ENCODE data around the gene FUCA2.
A peak's percentile ranks its signal among the peaks of the same experiment; 100 is the strongest.

Gene FUCA2

DNA sequence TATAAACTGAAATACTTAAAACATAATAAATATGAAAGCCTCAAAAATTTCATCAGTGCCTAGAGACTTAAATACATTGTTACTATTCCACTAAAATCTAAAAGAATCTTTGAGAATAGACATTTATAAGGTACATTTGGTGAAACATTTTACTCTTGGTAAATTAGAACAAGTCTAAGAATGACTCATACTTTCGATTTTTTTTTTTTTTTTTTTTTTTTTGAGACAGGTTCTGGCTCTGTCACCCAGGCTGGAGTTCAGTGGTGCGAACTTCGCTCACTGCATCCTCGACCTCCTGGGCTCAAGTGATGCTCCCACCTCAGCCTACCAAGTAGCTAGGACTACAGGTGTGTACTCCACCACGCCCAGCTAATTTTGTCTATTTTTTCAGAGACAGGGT, 6.4 kb downstream of the FUCA2 start:
- no peak overlapping the region for H3K4me3 ChIP-seq (ENCODE audit: low read depth, low read length)
- TF ChIP-seq, protein P1, sequence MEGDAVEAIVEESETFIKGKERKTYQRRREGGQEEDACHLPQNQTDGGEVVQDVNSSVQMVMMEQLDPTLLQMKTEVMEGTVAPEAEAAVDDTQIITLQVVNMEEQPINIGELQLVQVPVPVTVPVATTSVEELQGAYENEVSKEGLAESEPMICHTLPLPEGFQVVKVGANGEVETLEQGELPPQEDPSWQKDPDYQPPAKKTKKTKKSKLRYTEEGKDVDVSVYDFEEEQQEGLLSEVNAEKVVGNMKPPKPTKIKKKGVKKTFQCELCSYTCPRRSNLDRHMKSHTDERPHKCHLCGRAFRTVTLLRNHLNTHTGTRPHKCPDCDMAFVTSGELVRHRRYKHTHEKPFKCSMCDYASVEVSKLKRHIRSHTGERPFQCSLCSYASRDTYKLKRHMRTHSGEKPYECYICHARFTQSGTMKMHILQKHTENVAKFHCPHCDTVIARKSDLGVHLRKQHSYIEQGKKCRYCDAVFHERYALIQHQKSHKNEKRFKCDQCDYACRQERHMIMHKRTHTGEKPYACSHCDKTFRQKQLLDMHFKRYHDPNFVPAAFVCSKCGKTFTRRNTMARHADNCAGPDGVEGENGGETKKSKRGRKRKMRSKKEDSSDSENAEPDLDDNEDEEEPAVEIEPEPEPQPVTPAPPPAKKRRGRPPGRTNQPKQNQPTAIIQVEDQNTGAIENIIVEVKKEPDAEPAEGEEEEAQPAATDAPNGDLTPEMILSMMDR (conservative IDR thresholded peaks at IDR 0.05; ENCODE audit: low read depth, low read length): no peak
- DNase-seq (ENCODE audit: low read depth): no peak

DNA sequence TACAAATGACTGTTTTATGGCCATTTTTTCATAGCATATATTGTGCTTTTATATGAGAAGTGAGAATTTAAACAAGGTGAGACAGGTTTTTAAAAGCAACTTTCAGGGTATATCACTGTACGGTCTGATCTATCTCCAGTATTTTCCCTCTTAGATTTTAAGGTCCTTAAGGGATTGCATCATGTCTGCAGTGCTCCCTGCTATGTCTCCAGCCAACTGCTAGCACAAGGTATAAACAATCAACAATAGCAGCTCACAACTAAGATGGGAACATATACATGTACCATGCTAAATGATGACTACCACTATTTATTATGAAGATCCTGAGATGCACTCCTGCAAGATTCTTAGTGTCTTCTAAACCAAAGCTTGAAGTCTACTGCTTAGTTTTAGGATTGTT, 7.2 kb downstream of the FUCA2 start:
- TF ChIP-seq, protein P1 (conservative IDR thresholded peaks at IDR 0.05; ENCODE audit: low read depth, low read length): no peak
- H3K4me3 ChIP-seq (ENCODE audit: low read depth, low read length): no peak overlapping the region
- peak; percentile 45 for DNase-seq (ENCODE audit: low read depth)

DNA sequence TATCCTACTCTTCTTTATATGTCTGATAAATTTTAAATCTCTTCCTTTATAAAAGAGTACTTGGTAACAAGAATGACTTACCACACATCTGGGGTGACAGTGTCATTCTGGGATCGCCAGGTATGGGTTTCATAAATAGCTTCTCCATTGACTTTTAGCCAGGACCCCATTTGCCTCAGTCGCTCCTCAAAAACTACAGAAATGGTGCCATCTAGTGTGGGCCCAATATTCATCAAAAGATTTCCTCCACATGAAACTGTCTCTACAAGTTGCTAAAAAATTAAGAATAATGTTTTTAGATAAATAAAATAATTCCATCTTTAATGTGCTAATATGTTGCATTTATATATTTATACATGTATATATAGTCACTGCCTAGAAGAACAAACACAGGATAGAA, 9.7 kb downstream of the FUCA2 start:
- TF ChIP-seq, protein P1 (conservative IDR thresholded peaks at IDR 0.05; ENCODE audit: low read depth, low read length): peak; percentile 35
- no peak for DNase-seq (ENCODE audit: low read depth)
- no peak overlapping the region for H3K4me3 ChIP-seq (ENCODE audit: low read depth, low read length)

DNA sequence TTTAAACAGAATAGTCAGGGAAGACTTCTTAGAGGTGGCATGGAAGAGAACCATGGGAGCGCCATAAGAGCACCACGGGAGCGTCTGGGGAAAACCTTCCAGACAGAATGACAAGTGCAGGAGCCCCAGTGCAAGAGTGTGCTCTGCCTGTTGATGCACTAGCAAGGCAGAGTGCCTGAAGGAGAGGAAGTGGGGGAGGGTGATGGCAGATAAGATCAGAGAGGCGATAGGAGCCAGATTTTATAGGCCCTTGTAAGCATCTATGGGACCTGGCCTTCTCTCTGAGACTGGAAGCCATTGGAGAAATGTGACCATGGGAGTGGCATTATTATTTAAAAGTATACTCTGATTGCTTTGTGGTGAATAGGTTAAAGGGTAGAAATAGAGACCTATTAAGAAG, 13.1 kb downstream of the FUCA2 start:
- H3K4me3 ChIP-seq (ENCODE audit: low read depth, low read length): no peak overlapping the region
- TF ChIP-seq, protein P1 (conservative IDR thresholded peaks at IDR 0.05; ENCODE audit: low read depth, low read length): no peak
- no peak for DNase-seq (ENCODE audit: low read depth)

DNA sequence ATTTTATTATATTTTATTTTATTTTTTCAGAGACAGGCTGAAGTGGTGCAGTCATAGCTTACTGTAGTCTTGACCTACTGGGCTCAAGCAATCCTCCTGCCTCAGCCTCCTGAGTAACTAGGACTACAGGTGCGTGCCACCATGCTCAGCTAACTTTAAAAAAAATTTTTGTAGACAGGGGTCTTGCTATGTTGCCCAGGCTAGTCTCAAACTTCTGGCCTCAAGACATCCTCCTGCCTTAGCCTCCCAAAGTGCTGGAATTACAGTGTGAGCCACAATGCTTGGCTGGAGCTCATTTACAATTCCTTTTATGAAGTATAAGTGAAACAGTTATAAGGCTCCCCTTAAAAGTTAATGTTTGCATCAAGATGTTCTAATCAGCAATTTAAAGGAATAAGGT, 14.5 kb downstream of the FUCA2 start:
- H3K4me3 ChIP-seq (ENCODE audit: low read depth, low read length): no peak overlapping the region
- TF ChIP-seq, protein P1 (conservative IDR thresholded peaks at IDR 0.05; ENCODE audit: low read depth, low read length): no peak
- DNase-seq (ENCODE audit: low read depth): no peak

DNA sequence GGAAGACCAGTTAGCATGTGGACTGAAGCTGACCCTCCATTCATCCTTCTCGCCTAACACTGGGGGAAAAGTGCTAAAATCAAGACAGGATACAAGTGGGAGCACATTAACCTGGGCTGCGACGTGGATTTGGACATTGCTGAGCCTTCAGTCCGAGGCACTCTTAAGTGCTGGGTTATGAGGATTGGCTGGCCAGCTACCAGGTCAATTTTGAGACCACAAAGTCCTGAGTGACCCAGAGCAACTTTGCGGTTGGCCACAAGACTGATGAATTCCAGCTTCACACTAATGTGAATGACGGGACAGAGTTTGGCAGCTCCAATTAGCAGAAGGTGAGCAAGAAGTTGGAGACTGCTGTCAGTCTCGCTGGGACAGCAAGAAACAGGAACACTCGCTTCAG, 20.7 kb downstream of the FUCA2 start:
- DNase-seq (ENCODE audit: low read depth): no peak
- TF ChIP-seq, protein P1 (conservative IDR thresholded peaks at IDR 0.05; ENCODE audit: low read depth, low read length): no peak
- H3K4me3 ChIP-seq (ENCODE audit: low read depth, low read length): no peak overlapping the region

DNA sequence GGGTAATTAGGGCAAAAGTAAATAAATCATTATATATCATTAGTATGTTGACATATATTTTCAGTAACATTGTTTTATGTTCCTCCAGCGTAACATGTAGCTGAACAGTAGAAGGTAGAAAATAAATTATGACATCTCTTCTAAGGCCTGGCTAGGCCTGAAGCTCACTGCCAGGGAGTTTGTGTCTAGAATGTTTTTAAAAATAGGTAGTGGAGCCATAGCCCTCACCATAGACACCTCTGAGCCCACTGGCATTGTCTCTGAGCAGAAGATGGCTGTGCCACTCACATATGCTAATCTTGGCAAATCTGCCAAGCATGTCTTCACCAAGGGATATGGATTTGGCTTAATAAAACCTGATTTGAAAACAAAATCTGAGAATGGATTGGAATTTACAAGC, 21.3 kb downstream of the FUCA2 start:
- TF ChIP-seq, protein P1 (conservative IDR thresholded peaks at IDR 0.05; ENCODE audit: low read depth, low read length): no peak
- no peak overlapping the region for H3K4me3 ChIP-seq (ENCODE audit: low read depth, low read length)
- no peak for DNase-seq (ENCODE audit: low read depth)

All from choroid plexus epithelial cell (primary cell).